Natural killer cell (primary cell): ENCODE data around the gene CACNA1C. TPM values are rescaled to one million over a fixed set of nuclear protein-coding genes. Genes with fewer than 3 reads are reported as not detected.
"Not testable (repeated sequence)": the region's sequence is repeated elsewhere in the genome, so short reads cannot be mapped to it uniquely, and the experiment has no call there.

Experiments
- ATAC-seq, 3 donors: fragments of 150-1000 bp in 2 of 3; fragments of 200-7000 bp in 1 of 3; cut with Tn5 transposase; 1 replicate in 1 of 3; 2 replicates in 2 of 3; pipeline ENCODE4 v1.10.0; 2021; ENCODE audit warnings: mild to moderate bottlenecking in 2 of 3, moderate library complexity in 2 of 3
- DNase-seq, 2 donors: peaks; one replicate each; pipeline versions ENCODE4 v3.0.0 to v3.0.0-alpha.2; 2013 to 2021; ENCODE audit warnings: mixed read lengths in 1 of 2
- H3K27ac ChIP-seq: one replicate; pipeline ENCODE4 v1.5.1; 2013; ENCODE audit warnings: mild to moderate bottlenecking, low read length
- H3K27me3 ChIP-seq: one replicate; pipeline ENCODE4 v1.6.1; 2013; ENCODE audit warnings: low read length; ENCODE audit not compliant: control insufficient read depth, insufficient read depth
- H3K36me3 ChIP-seq: one replicate; pipeline ENCODE4 v1.6.1; 2013; ENCODE audit warnings: low read length; ENCODE audit not compliant: control insufficient read depth, insufficient read depth
- H3K4me1 ChIP-seq: one replicate; pipeline ENCODE4 v1.6.1; 2013; ENCODE audit warnings: low read length; ENCODE audit not compliant: control insufficient read depth, insufficient read depth
- H3K4me3 ChIP-seq: one replicate; pipeline ENCODE4 v1.5.1; 2013; ENCODE audit warnings: low read length
- H3K9me3 ChIP-seq: one replicate; pipeline ENCODE4 v1.6.1; 2013; ENCODE audit warnings: low read length; ENCODE audit not compliant: control insufficient read depth, insufficient read depth
- H3K27ac Mint-ChIP-seq, 2 donors: one replicate each; pipeline ENCODE4 v1.8.0; 2022; ENCODE audit warnings: mild to moderate bottlenecking in 2 of 2, mixed read lengths in 2 of 2, moderate library complexity in 1 of 2
- H3K27me3 Mint-ChIP-seq, 2 donors: one replicate each; pipeline ENCODE4 v1.8.0; 2022; ENCODE audit warnings: low read depth in 2 of 2, mixed read lengths in 2 of 2
- H3K36me3 Mint-ChIP-seq: one replicate; pipeline ENCODE4 v1.8.0; 2022; ENCODE audit warnings: mixed read lengths
- H3K4me1 Mint-ChIP-seq, 2 donors: one replicate each; pipeline ENCODE4 v1.8.0; 2022; ENCODE audit warnings: mixed read lengths in 2 of 2
- H3K4me3 Mint-ChIP-seq: one replicate; pipeline ENCODE4 v1.8.0; 2022; ENCODE audit warnings: mild to moderate bottlenecking, moderate library complexity, mixed read lengths
- H3K9me3 Mint-ChIP-seq, 2 donors: one replicate each; pipeline ENCODE4 v1.8.0; 2022; ENCODE audit warnings: mixed read lengths in 2 of 2
- WGBS: methylation state at CpG from one replicate; pipeline ENCODE4 v1.1.7; 2013; ENCODE audit warnings: missing lambda C conversion rate; ENCODE audit not compliant: insufficient coverage; 5-methylcytosine and 5-hydroxymethylcytosine counted together
- intact Hi-C: fragments of 100-400 bp; cut with micrococcal nuclease; formaldehyde crosslinking; loops from one replicate; pipeline ENCODE4 v1.14.2; 2022
- total RNA-seq, 4 donors: library from RNA; stranded (reverse); fragments of 120-200 nt in 1 of 4; gene quantifications; one replicate each; pipeline versions ENCODE4 v1.2.3 to v1.2.4, GENCODE V29; 2013 to 2022
- TF ChIP-seq, protein P1 (sequence below): fragments of 200-600 bp; IDR thresholded peaks from one replicate; pipeline ENCODE4 v1.8.0; 2022; ENCODE audit warnings: antibody characterized with exemption

CACNA1C gene
- total RNA-seq, 3 donors from 2014 or later (not counting 1 experiment from before 2014, with no cell fraction given) = 0.07 to 0.35 (median 0.08) TPM

DNA sequence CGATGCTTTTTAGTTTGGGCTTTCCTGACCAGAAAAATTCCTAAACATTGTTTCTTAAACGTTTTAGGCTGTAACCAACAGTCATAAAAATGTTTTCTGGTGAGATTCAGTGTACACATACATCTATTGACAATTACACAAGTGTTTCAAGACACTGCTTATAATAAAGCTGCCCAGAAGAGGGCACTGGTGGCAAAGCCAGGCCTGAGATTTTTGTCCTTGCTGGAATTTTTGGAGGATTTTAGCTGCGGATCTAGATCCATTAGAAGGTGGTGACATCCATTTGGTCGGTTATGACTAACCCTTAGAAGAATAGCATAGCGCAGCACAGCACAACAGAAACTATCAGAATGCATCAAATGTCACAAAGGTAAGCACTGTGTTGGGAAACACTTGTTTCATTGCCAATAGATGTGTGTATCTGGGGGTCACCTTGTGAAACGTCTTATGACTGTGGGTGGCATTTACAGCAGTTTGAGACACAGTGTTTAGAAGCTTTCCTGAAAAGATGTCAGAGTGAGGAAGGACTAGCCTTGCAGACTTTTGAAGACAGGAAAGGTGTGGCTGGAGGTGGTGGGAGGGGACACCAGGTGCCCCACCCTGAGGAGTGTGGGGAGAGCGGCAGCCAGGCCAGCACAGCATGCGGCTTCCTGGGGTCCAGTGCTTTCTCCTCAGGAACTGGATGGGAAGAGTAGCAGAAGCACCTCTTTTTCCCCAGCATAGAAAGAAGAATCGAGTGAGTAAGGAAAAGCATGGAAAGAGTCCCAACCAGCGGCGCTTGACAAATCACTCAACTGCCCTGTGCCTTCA, 687.2 kb downstream of the CACNA1C start:
- Mint-ChIP-seq H3K4me3 (no peak overlapping the region), H3K36me3 (no peaks in the 10 kb centered on the region), H3K4me1 (no peaks in the 10 kb centered on the region), H3K27ac (no peak overlapping the region), H3K27me3 (peaks cover 0 to 17% of the 10 kb centered on the region in 2 donors), H3K9me3 (no peaks in the 10 kb centered on the region)
- 69% methylated on average over 11 of the region's 11 CpGs for WGBS
- no peaks in the 10 kb centered on the region for H3K9me3 ChIP-seq
- TF ChIP-seq, protein P1, sequence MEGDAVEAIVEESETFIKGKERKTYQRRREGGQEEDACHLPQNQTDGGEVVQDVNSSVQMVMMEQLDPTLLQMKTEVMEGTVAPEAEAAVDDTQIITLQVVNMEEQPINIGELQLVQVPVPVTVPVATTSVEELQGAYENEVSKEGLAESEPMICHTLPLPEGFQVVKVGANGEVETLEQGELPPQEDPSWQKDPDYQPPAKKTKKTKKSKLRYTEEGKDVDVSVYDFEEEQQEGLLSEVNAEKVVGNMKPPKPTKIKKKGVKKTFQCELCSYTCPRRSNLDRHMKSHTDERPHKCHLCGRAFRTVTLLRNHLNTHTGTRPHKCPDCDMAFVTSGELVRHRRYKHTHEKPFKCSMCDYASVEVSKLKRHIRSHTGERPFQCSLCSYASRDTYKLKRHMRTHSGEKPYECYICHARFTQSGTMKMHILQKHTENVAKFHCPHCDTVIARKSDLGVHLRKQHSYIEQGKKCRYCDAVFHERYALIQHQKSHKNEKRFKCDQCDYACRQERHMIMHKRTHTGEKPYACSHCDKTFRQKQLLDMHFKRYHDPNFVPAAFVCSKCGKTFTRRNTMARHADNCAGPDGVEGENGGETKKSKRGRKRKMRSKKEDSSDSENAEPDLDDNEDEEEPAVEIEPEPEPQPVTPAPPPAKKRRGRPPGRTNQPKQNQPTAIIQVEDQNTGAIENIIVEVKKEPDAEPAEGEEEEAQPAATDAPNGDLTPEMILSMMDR = no peak
- H3K27ac ChIP-seq = no peak overlapping the region
- H3K4me3 ChIP-seq = no peak overlapping the region
- H3K4me1 ChIP-seq = no peaks in the 10 kb centered on the region
- DNase-seq (no peak), ATAC-seq (no peak)
- H3K36me3 ChIP-seq = no peaks in the 10 kb centered on the region
- no peaks in the 10 kb centered on the region for H3K27me3 ChIP-seq
- intact Hi-C loops = no loop called here

DNA sequence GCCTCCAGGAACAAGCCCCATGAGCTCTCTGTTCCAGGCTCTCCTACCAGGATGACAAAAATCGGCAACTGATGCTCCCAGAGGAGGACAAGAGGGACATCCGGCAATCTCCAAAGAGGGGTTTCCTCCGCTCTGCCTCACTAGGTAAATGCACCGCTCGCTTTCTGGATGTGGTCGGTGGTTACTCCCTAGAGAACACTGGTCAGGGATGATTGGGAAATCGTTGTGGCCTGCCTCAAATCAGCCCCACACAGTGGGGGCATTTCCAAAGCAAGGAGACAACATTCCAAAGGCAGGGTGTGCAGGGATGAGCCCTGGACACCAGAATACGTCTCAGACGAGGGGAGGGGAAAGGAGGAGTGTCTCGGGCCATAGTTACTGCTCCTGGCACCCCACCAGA, 689.2 kb downstream of the CACNA1C start:
- H3K27ac Mint-ChIP-seq, H3K27me3 ChIP-seq, H3K4me1 Mint-ChIP-seq, H3K4me3 Mint-ChIP-seq, ATAC-seq, H3K4me1 ChIP-seq, H3K9me3 ChIP-seq, H3K27ac ChIP-seq, intact Hi-C loops, DNase-seq, H3K9me3 Mint-ChIP-seq, H3K4me3 ChIP-seq, H3K36me3 ChIP-seq, H3K36me3 Mint-ChIP-seq: not testable (repeated sequence)
- H3K27me3 Mint-ChIP-seq = peaks cover 3 to 18% of the 10 kb centered on the region in 2 donors
- 72% methylated on average over 8 of the region's 10 CpGs for WGBS

DNA sequence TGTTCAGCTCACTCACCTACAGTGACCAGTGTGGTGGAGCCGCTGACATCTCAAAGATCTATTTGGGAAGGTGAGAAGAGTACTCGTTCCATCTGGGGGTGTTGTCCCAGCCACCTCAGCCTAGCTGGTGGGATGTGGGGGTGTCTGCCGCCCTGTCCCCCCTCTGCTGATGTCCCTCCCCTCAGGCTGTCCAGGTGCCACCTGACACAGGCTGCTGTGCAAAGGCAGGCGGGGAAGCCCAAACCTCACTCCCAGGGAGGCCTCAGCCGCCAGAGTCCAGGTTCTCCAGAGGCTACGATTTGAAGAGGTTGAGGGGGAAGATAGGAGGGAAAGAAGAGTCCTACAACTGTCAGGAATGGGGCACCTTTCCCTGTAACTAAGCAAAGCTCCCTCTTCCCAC, 690.7 kb downstream of the CACNA1C start:
- Histone ChIP-seq H3K27me3 (no peaks in the 10 kb centered on the region), H3K36me3 (no peaks in the 10 kb centered on the region), H3K4me1 (no peaks in the 10 kb centered on the region), H3K4me3 (no peak overlapping the region), H3K27ac (no peak overlapping the region), H3K9me3 (no peaks in the 10 kb centered on the region)
- WGBS = 83% methylated on average over 3 of the region's 6 CpGs
- no peaks in the 10 kb centered on the region for H3K9me3 Mint-ChIP-seq
- H3K4me1 Mint-ChIP-seq = no peaks in the 10 kb centered on the region
- no peaks in the 10 kb centered on the region for H3K36me3 Mint-ChIP-seq
- no peak overlapping the region for H3K27ac Mint-ChIP-seq
- TF ChIP-seq, protein P1 = no peak
- intact Hi-C loops = no loop called here
- no peak for ATAC-seq
- peaks cover 3 to 32% of the 10 kb centered on the region in 2 donors for H3K27me3 Mint-ChIP-seq
- DNase-seq = no peak
- no peak overlapping the region for H3K4me3 Mint-ChIP-seq

DNA sequence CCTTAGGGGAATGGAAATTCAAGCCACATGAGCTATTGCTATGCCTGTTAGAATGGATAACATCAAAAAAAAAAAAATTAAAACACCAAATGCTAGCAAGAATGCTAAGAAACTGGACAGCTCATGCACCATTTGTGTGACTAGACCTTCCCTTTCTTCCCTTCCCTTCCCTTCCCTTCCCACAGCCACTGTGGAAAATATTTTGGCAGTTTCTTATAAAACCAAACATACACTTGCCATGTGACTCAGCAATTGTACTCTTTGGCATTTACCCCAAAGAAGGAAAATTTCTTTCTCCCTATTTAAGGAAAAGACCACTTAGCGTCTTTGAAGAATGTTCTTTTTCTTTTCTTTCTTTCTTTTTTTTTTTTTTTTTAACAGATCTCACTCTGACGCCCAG, 692.9 kb downstream of the CACNA1C start:
- DNase-seq (no peak), ATAC-seq (no peak)
- Histone ChIP-seq H3K4me3 (no peak overlapping the region), H3K4me1 (no peaks in the 10 kb centered on the region), H3K27ac (no peak overlapping the region), H3K36me3 (no peaks in the 10 kb centered on the region), H3K9me3 (no peaks in the 10 kb centered on the region), H3K27me3 (no peaks in the 10 kb centered on the region)
- WGBS = 65% methylated on average over 2 of the region's 2 CpGs
- intact Hi-C loops = no loop called here
- H3K27me3 Mint-ChIP-seq = peaks cover 5 to 39% of the 10 kb centered on the region in 2 donors
- TF ChIP-seq, protein P1 = no peak
- no peak overlapping the region for H3K27ac Mint-ChIP-seq
- H3K4me3 Mint-ChIP-seq = no peak overlapping the region
- no peaks in the 10 kb centered on the region for H3K4me1 Mint-ChIP-seq
- no peaks in the 10 kb centered on the region for H3K9me3 Mint-ChIP-seq
- H3K36me3 Mint-ChIP-seq = no peaks in the 10 kb centered on the region

Other genes starting within 250 kb of the CACNA1C start
- gene LRTM2, start 232.4 kb upstream of the CACNA1C start, total RNA-seq = not detected
- gene CACNA2D4, start 134.3 kb upstream of the CACNA1C start, total RNA-seq = 10 to 100 TPM; 26.5 to 49.6 (median 34.9) TPM
- gene DCP1B, start 48.5 kb upstream of the CACNA1C start, total RNA-seq = 1 to 10 TPM; 4.7 to 8.5 (median 7.5) TPM